ENCODE measurements around the gene SERTAD1.

DNA sequence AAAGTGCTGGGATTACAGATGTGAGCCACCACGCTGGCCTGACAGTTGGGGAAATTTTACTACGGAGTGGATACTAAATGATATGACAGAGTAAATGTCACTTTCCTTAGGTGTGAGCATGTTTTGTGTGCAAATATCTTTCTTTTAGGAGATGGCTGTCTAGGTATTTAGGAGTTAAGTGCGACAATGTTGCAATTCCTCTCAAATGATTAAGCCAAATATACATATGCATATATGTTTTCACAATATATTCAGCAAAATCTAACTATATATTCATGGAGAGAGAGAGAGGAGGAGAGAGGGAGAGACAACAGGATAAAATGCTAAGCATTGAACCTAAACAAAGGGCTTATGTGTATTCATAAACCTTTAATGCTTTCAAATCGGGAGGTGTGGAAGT is 23.7 kb upstream of the SERTAD1 start:
- TF ChIP-seq, protein P1, sequence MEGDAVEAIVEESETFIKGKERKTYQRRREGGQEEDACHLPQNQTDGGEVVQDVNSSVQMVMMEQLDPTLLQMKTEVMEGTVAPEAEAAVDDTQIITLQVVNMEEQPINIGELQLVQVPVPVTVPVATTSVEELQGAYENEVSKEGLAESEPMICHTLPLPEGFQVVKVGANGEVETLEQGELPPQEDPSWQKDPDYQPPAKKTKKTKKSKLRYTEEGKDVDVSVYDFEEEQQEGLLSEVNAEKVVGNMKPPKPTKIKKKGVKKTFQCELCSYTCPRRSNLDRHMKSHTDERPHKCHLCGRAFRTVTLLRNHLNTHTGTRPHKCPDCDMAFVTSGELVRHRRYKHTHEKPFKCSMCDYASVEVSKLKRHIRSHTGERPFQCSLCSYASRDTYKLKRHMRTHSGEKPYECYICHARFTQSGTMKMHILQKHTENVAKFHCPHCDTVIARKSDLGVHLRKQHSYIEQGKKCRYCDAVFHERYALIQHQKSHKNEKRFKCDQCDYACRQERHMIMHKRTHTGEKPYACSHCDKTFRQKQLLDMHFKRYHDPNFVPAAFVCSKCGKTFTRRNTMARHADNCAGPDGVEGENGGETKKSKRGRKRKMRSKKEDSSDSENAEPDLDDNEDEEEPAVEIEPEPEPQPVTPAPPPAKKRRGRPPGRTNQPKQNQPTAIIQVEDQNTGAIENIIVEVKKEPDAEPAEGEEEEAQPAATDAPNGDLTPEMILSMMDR (IDR thresholded peaks at IDR 0.05), result no peak
- TF ChIP-seq POLR2AphosphoS5 (IDR thresholded peaks at IDR 0.05) (no peak), POLR2A (IDR thresholded peaks at IDR 0.05) (no peak)
